HUES6 (cell line): ENCODE measurements around the gene MASP2.

Experiments used
- H3K27ac ChIP-seq: 2 replicates; pipeline ENCODE4 v1.7.0; 2013; ENCODE audit warnings: low read depth, mild to moderate bottlenecking, low read length, inconsistent platforms
- H3K27me3 ChIP-seq: 2 replicates; pipeline ENCODE4 v1.6.1; 2013; ENCODE audit warnings: low read length; ENCODE audit not compliant: control insufficient read depth, insufficient read depth
- H3K36me3 ChIP-seq: 2 replicates; pipeline ENCODE4 v1.6.1; 2013; ENCODE audit warnings: low read length; ENCODE audit not compliant: control insufficient read depth, insufficient read depth
- H3K4me1 ChIP-seq: 2 replicates; pipeline ENCODE4 v1.6.1; 2013; ENCODE audit warnings: low read length; ENCODE audit not compliant: control insufficient read depth, insufficient read depth
- H3K4me3 ChIP-seq: 2 replicates; pipeline ENCODE4 v1.5.1; 2013; ENCODE audit warnings: low read depth, low read length
- H3K9ac ChIP-seq: one replicate; pipeline ENCODE4 v1.6.1; 2013; ENCODE audit warnings: mild to moderate bottlenecking, low read length
- H3K9me3 ChIP-seq: 2 replicates; pipeline ENCODE4 v1.6.1; 2013; ENCODE audit warnings: low read depth, low read length; ENCODE audit not compliant: control insufficient read depth, insufficient read depth

The MASP2 gene

GRCh38 chr1:11031624-11032262 lies 15.3 kb downstream of the MASP2 start:
- H3K9ac ChIP-seq = no peak overlapping the region
- no peak overlapping the region for H3K27ac ChIP-seq
- no peak overlapping the region for H3K4me3 ChIP-seq
- no peaks in the 10 kb centered on the region for H3K9me3 ChIP-seq
- H3K27me3 ChIP-seq = no peaks in the 10 kb centered on the region
- H3K36me3 ChIP-seq = peaks cover 20% of the 10 kb centered on the region
- peaks cover 6% of the 10 kb centered on the region; the same call in 1 of the 2 replicates for H3K4me1 ChIP-seq

- Histone ChIP-seq H3K4me3 (no peak overlapping the region), H3K9me3 (no peaks in the 10 kb centered on the region), H3K4me1 (peaks cover 6% of the 10 kb centered on the region; the same call in 1 of the 2 replicates), H3K36me3 (peaks cover 29% of the 10 kb centered on the region), H3K27ac (no peak overlapping the region), H3K9ac (no peak overlapping the region), H3K27me3 (no peaks in the 10 kb centered on the region)
Observed at GRCh38 chr1:11030865-11031264, 16.2 kb downstream of the MASP2 start.

- Histone ChIP-seq H3K27ac (no peak overlapping the region), H3K9ac (no peak overlapping the region), H3K27me3 (no peaks in the 10 kb centered on the region), H3K4me1 (peaks cover 6% of the 10 kb centered on the region; the same call in 1 of the 2 replicates), H3K9me3 (no peaks in the 10 kb centered on the region), H3K36me3 (peaks cover 57% of the 10 kb centered on the region), H3K4me3 (no peak overlapping the region)
Observed at GRCh38 chr1:11028018-11028417, 19.0 kb downstream of the MASP2 start.

GRCh38 chr1:11027316-11027715 lies 19.7 kb downstream of the MASP2 start:
- Histone ChIP-seq H3K36me3 (peaks cover 64% of the 10 kb centered on the region), H3K27me3 (no peaks in the 10 kb centered on the region), H3K9ac (no peak overlapping the region), H3K9me3 (no peaks in the 10 kb centered on the region), H3K4me1 (peaks cover 6% of the 10 kb centered on the region; the same call in 1 of the 2 replicates), H3K27ac (no peak overlapping the region), H3K4me3 (no peak overlapping the region)

GRCh38 chr1:11026903-11027302 lies 20.1 kb downstream of the MASP2 start:
- H3K9me3 ChIP-seq = no peaks in the 10 kb centered on the region
- H3K27ac ChIP-seq = no peak overlapping the region
- H3K27me3 ChIP-seq = no peaks in the 10 kb centered on the region
- no peak overlapping the region for H3K4me3 ChIP-seq
- peaks cover 68% of the 10 kb centered on the region for H3K36me3 ChIP-seq
- H3K4me1 ChIP-seq = peaks cover 6% of the 10 kb centered on the region; the same call in 1 of the 2 replicates
- no peak overlapping the region for H3K9ac ChIP-seq

GRCh38 chr1:11026052-11026451 lies 21.0 kb downstream of the MASP2 start:
- peaks cover 6% of the 10 kb centered on the region; the same call in 1 of the 2 replicates for H3K4me1 ChIP-seq
- H3K36me3 ChIP-seq = peaks cover 77% of the 10 kb centered on the region
- no peak overlapping the region for H3K27ac ChIP-seq
- H3K9ac ChIP-seq = no peak overlapping the region
- H3K4me3 ChIP-seq = no peak overlapping the region
- H3K27me3 ChIP-seq = no peaks in the 10 kb centered on the region
- H3K9me3 ChIP-seq = no peaks in the 10 kb centered on the region

- H3K27me3 ChIP-seq = no peaks in the 10 kb centered on the region
- H3K9ac ChIP-seq = no peak overlapping the region
- H3K4me3 ChIP-seq = no peak overlapping the region
- no peaks in the 10 kb centered on the region for H3K9me3 ChIP-seq
- no peak overlapping the region for H3K27ac ChIP-seq
- peaks cover 3% of the 10 kb centered on the region; the same call in 1 of the 2 replicates for H3K4me1 ChIP-seq
- peaks cover 79% of the 10 kb centered on the region for H3K36me3 ChIP-seq
Observed at GRCh38 chr1:11025618-11026017, 21.4 kb downstream of the MASP2 start.

GRCh38 chr1:11024874-11025203 lies 22.2 kb downstream of the MASP2 start:
- H3K4me3 ChIP-seq = no peak overlapping the region
- no peak overlapping the region for H3K9ac ChIP-seq
- H3K9me3 ChIP-seq = no peaks in the 10 kb centered on the region
- peaks cover 84% of the 10 kb centered on the region for H3K36me3 ChIP-seq
- no peak overlapping the region for H3K27ac ChIP-seq
- no peaks in the 10 kb centered on the region for H3K27me3 ChIP-seq
- H3K4me1 ChIP-seq = no peaks in the 10 kb centered on the region

GRCh38 chr1:11024154-11024873 lies 22.7 kb downstream of the MASP2 start:
- no peak overlapping the region for H3K27ac ChIP-seq
- peaks cover 86% of the 10 kb centered on the region for H3K36me3 ChIP-seq

GRCh38 chr1:11023201-11023600 lies 23.8 kb downstream of the MASP2 start:
- H3K4me1 ChIP-seq = no peaks in the 10 kb centered on the region
- H3K9me3 ChIP-seq = no peaks in the 10 kb centered on the region
- no peak overlapping the region for H3K4me3 ChIP-seq
- no peak overlapping the region for H3K9ac ChIP-seq
- H3K27ac ChIP-seq = no peak overlapping the region
- no peaks in the 10 kb centered on the region for H3K27me3 ChIP-seq
- H3K36me3 ChIP-seq = peaks cover 95% of the 10 kb centered on the region

More at GRCh38 chr1:11024154-11024873, 22.7 kb downstream of the MASP2 start:
- Histone ChIP-seq H3K9ac (no peak overlapping the region), H3K27me3 (no peaks in the 10 kb centered on the region), H3K9me3 (no peaks in the 10 kb centered on the region), H3K4me1 (no peaks in the 10 kb centered on the region), H3K4me3 (no peak overlapping the region)

- no peak overlapping the region for H3K27ac ChIP-seq
- H3K4me1 ChIP-seq = no peaks in the 10 kb centered on the region
- H3K36me3 ChIP-seq = peaks cover 95% of the 10 kb centered on the region
- no peaks in the 10 kb centered on the region for H3K9me3 ChIP-seq
- H3K9ac ChIP-seq = no peak overlapping the region
- no peak overlapping the region for H3K4me3 ChIP-seq
- no peaks in the 10 kb centered on the region for H3K27me3 ChIP-seq
Observed at GRCh38 chr1:11019971-11020370, 27.1 kb downstream of the MASP2 start.
